ENCODE results near the gene TUBB4B. TPM values are rescaled to one million over a fixed set of nuclear protein-coding genes. Genes with fewer than 3 reads are reported as not detected.
A peak's percentile ranks its signal among the peaks of the same experiment; 100 is the strongest.

The TUBB4B gene
- total and polyA plus RNA-seq, 2 experiments from 2014 or later, result 334 to 389 TPM

DNA sequence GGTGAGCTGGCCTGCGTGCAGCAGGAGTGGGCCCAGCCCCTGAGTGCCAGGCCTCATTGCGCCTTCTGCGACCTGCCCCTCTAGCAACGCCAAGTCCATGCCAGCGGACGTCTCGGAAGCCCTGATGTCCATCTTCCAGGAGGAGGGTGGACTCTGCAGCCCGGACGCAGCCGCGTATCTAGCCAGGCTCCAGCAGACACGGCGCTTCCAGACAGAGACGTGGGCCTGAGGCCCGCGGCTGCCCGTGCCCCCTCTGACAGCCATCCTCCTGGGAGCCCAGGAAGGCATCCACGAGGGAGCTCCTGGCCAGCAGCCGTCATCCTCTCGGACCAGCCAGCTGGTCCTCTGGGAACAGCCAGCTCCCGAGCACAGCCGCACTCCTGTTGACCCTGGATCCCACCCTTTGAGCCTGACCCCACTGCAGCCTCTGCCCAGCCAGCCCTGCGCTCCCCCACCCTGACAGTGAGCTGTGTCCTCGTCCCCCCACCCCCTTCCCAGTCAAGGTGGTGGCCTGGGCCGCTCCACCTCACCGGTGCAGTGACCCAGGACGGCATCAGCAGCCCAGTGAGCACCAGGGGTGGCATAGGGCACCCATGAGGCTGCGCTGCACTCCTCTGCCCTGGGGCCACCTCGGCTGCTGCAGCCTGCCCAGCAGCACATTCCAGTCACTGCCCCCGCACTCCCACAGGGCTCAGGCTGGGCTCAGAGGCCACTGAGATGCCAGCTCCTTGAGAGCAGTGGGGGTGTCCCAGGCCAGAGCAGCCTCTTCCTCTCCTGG, 24.7 kb upstream of the TUBB4B start (continued):
- TF ChIP-seq, protein P1, sequence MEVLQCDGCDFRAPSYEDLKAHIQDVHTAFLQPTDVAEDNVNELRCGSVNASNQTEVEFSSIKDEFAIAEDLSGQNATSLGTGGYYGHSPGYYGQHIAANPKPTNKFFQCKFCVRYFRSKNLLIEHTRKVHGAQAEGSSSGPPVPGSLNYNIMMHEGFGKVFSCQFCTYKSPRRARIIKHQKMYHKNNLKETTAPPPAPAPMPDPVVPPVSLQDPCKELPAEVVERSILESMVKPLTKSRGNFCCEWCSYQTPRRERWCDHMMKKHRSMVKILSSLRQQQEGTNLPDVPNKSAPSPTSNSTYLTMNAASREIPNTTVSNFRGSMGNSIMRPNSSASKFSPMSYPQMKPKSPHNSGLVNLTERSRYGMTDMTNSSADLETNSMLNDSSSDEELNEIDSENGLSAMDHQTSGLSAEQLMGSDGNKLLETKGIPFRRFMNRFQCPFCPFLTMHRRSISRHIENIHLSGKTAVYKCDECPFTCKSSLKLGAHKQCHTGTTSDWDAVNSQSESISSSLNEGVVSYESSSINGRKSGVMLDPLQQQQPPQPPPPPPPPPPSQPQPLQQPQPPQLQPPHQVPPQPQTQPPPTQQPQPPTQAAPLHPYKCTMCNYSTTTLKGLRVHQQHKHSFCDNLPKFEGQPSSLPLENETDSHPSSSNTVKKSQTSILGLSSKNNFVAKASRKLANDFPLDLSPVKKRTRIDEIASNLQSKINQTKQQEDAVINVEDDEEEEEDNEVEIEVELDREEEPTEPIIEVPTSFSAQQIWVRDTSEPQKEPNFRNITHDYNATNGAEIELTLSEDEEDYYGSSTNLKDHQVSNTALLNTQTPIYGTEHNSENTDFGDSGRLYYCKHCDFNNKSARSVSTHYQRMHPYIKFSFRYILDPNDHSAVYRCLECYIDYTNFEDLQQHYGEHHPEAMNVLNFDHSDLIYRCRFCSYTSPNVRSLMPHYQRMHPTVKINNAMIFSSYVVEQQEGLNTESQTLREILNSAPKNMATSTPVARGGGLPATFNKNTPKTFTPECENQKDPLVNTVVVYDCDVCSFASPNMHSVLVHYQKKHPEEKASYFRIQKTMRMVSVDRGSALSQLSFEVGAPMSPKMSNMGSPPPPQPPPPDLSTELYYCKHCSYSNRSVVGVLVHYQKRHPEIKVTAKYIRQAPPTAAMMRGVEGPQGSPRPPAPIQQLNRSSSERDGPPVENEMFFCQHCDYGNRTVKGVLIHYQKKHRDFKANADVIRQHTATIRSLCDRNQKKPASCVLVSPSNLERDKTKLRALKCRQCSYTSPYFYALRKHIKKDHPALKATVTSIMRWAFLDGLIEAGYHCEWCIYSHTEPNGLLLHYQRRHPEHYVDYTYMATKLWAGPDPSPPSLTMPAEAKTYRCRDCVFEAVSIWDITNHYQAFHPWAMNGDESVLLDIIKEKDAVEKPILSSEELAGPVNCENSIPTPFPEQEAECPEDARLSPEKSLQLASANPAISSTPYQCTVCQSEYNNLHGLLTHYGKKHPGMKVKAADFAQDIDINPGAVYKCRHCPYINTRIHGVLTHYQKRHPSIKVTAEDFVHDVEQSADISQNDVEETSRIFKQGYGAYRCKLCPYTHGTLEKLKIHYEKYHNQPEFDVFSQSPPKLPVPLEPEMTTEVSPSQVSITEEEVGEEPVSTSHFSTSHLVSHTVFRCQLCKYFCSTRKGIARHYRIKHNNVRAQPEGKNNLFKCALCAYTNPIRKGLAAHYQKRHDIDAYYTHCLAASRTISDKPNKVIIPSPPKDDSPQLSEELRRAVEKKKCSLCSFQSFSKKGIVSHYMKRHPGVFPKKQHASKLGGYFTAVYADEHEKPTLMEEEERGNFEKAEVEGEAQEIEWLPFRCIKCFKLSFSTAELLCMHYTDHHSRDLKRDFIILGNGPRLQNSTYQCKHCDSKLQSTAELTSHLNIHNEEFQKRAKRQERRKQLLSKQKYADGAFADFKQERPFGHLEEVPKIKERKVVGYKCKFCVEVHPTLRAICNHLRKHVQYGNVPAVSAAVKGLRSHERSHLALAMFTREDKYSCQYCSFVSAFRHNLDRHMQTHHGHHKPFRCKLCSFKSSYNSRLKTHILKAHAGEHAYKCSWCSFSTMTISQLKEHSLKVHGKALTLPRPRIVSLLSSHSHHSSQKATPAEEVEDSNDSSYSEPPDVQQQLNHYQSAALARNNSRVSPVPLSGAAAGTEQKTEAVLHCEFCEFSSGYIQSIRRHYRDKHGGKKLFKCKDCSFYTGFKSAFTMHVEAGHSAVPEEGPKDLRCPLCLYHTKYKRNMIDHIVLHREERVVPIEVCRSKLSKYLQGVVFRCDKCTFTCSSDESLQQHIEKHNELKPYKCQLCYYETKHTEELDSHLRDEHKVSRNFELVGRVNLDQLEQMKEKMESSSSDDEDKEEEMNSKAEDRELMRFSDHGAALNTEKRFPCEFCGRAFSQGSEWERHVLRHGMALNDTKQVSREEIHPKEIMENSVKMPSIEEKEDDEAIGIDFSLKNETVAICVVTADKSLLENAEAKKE (CRISPR knock-in tag; IDR thresholded peaks at IDR 0.05), result no peak
- TF ChIP-seq NANOG (IDR thresholded peaks at IDR 0.05; ENCODE audit: borderline replicate concordance) (no peak), EZH2phosphoT487 (IDR thresholded peaks at IDR 0.05; ENCODE audit: unreplicated experiment) (no peak)

DNA sequence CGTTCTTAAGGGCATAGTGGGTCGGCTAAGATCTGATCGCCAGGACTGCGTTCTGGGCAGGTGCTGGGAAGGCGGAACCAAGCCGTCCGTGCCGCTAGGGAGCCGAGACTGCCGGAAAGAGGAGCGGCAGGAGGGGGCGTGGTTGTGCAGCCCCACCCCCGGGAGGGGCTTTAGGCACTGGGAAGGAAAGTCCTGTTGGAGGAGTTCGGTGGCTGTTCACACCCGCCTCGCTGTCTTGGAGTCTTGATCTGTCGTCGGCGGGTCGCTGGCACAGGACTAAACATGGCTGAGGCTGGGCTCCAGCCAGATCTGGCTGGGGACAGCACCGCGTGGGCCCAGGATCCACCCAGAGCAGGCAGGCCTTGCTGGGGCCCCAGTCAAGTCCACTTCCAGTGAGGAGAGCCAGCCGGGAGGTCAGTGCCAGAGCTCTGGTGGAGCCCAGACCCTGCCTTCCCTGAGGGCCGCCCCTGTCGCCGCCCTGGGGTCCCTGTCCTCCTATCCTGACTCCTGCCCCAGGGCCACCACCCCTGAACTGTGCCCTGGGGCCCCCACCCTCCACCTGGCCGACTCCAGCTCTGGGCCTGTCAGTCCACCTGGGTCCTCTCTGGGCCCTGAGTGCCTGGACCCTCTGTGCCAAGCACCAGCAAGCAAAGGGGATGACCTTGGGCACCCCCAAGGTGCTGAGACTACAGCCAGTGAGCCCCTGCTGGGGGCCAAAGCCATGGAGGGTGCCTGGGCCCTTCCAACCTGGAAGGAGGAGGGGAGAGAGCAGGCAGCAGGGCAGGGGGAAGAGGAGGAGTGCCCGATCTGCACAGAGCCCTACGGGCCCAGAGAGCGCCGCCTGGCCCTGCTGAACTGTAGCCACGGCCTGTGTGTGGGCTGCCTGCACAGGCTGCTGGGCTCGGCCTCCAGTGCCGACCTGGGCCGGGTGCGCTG, 23.5 kb upstream of the TUBB4B start:
- H3K4me2 ChIP-seq, result 0 out of 2 replicates have a peak overlapping the region, but pooled peaks have one; percentile 38
- DNase-seq (ENCODE audit: low spot score), result peak; percentile 89
- H3K36me3 Mint-ChIP-seq (ENCODE audit: low read depth), result no peaks in the 10 kb centered on the region; the same call in 1 of the 3 replicates
- TF ChIP-seq, protein P2, sequence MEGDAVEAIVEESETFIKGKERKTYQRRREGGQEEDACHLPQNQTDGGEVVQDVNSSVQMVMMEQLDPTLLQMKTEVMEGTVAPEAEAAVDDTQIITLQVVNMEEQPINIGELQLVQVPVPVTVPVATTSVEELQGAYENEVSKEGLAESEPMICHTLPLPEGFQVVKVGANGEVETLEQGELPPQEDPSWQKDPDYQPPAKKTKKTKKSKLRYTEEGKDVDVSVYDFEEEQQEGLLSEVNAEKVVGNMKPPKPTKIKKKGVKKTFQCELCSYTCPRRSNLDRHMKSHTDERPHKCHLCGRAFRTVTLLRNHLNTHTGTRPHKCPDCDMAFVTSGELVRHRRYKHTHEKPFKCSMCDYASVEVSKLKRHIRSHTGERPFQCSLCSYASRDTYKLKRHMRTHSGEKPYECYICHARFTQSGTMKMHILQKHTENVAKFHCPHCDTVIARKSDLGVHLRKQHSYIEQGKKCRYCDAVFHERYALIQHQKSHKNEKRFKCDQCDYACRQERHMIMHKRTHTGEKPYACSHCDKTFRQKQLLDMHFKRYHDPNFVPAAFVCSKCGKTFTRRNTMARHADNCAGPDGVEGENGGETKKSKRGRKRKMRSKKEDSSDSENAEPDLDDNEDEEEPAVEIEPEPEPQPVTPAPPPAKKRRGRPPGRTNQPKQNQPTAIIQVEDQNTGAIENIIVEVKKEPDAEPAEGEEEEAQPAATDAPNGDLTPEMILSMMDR (conservative IDR thresholded peaks at IDR 0.05; ENCODE audit: low read depth in 2 of 2), result no peak; a peak in 1 of 4 replicates
- no peak for TF ChIP-seq EZH2 (IDR thresholded peaks at IDR 0.05; ENCODE audit: low read depth, unreplicated experiment)
- TF ChIP-seq JUNB (IDR thresholded peaks at IDR 0.05; ENCODE audit: unreplicated experiment), result no peak
- peak; percentile 30; the same call in 1 of the 2 replicates for TF ChIP-seq POLR2AphosphoS5 (IDR thresholded peaks at IDR 0.05; ENCODE audit: low read depth)

More for the DNA sequence above, 23.5 kb upstream of the TUBB4B start:
- Histone ChIP-seq H3K27ac (ENCODE audit: low read depth) (0 out of 2 replicates have a peak overlapping the region, but pooled peaks have one; percentile 32), H3K9me2 (ENCODE audit: insufficient read depth) (no peaks in the 10 kb centered on the region), H3F3A (replicated peaks; ENCODE audit: low read depth) (0 out of 2 replicates have a peak, but pooled peaks cover 3% of the 10 kb centered on the region), H3K4me1 (ENCODE audit: insufficient read depth) (0 out of 2 replicates have a peak, but pooled peaks cover 3% of the 10 kb centered on the region), H3K36me3 (ENCODE audit: insufficient read depth) (no peaks in the 10 kb centered on the region), H3K4me3 (no peak overlapping the region), H3K79me2 (replicated peaks; ENCODE audit: insufficient read depth) (no peaks in the 10 kb centered on the region), H3K27me3 (ENCODE audit: insufficient read depth) (peaks cover 3% of the 10 kb centered on the region; the same call in 1 of the 2 replicates), H4K20me1 (replicated peaks; ENCODE audit: insufficient read depth) (no peaks in the 10 kb centered on the region; the same call in 1 of the 2 replicates), H2AFZ (no peak overlapping the region)
- Mint-ChIP-seq H3K9me3 (no peaks in the 10 kb centered on the region), H3K27ac (no peak overlapping the region), H3K4me1 (peaks cover 7% of the 10 kb centered on the region; the same call in 2 of the 3 replicates), H3K4me3 (peak overlapping the region; percentile 39; the same call in 1 of the 3 replicates), H3K27me3 (ENCODE audit: insufficient read depth, low read depth, poor library complexity) (no peaks in the 10 kb centered on the region)
- peak; percentile 66 for ATAC-seq

Measured in GM23338 (cell line).